ENCODE results near the gene FAAP24.
"Not testable (repeated sequence)": the region's sequence is repeated elsewhere in the genome, so short reads cannot be mapped to it uniquely, and the experiment has no call there.

FAAP24 gene

DNA sequence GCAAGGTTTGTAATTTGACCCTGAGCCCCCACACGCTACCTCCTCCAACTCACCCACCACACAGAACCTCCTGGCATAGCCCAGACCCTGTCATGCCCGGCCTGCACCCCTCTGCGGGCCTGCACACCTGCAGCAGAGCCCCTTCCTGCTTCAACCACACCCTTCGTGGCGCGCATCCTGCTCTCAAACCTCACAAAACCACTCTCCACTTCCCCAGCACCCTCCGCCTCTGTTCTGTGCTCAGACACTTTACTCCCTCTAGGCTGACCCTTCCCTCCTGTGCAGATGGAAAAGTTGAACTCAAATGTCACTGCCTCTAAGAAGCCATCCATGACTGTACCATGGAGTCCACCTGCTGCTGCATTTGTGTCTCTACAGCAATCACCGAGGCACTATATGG, 28.5 kb downstream of the FAAP24 start:
- H3K4me3 ChIP-seq (ENCODE audit: control insufficient read depth, low read depth, low read length): no peak overlapping the region
- TF ChIP-seq, protein P1, sequence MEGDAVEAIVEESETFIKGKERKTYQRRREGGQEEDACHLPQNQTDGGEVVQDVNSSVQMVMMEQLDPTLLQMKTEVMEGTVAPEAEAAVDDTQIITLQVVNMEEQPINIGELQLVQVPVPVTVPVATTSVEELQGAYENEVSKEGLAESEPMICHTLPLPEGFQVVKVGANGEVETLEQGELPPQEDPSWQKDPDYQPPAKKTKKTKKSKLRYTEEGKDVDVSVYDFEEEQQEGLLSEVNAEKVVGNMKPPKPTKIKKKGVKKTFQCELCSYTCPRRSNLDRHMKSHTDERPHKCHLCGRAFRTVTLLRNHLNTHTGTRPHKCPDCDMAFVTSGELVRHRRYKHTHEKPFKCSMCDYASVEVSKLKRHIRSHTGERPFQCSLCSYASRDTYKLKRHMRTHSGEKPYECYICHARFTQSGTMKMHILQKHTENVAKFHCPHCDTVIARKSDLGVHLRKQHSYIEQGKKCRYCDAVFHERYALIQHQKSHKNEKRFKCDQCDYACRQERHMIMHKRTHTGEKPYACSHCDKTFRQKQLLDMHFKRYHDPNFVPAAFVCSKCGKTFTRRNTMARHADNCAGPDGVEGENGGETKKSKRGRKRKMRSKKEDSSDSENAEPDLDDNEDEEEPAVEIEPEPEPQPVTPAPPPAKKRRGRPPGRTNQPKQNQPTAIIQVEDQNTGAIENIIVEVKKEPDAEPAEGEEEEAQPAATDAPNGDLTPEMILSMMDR (conservative IDR thresholded peaks at IDR 0.05; ENCODE audit: control insufficient read depth, insufficient read depth, low read depth, low read length): no peak
- DNase-seq (ENCODE audit: low read depth): no peak

DNA sequence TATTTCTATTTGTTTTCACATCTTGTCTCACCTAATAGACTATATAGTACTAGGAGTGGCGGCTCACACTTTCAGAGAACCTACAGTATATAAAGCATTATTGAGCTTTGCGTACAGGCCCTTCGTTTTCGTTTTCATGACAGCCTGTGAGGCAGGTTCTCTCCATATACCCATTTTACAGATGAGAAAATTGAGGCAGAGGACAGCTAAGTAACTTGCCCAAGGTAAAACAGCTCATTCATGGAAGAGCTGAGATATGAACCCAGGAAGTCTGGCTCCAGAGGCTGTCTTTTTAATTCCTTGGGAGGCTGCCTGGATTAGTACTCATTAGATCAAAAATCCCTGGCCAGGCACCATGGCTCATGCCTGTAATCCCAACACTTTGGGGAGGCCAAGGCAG, 28.9 kb downstream of the FAAP24 start:
- no peak overlapping the region for H3K4me3 ChIP-seq (ENCODE audit: control insufficient read depth, low read depth, low read length)
- TF ChIP-seq, protein P1 (conservative IDR thresholded peaks at IDR 0.05; ENCODE audit: control insufficient read depth, insufficient read depth, low read depth, low read length): no peak
- DNase-seq (ENCODE audit: low read depth): no peak

DNA sequence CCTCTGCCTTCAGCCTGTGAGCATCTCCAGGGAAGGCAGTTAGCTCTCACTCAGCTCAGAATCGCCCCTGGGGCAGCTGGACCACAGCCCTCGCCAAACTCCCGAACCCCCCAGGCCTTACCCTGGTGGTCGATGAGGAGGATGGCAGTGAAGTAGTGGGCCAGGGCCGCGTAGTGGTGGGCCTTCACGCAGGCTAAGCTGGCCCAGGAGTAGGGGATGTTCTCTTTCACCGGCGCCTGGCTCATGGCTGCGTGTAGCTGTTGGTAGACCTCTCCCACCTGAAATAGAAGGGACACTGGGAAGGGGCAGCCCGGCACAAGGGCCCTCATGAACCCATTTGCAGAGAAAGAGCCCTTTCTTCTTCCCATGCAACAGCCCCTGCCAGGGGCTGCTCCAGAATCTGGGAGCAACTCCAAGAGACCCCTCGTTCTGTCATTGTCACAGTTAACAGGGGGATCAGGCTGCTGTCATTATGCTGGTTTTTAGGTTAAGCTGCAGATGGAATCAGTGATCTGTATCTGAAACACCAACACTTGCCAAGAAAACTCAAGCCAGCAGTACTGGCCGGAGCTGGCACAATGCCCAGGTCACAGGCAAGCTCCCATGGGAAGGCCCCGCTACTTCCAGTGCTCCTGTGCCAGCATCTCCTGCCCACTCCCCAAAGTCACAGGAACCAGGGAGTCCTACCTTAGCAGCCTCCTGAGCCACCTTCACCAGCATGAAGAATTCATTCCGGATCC, 30.3 kb downstream of the FAAP24 start:
- not testable (repeated sequence) for H3K4me3 ChIP-seq (ENCODE audit: control insufficient read depth, low read depth, low read length); DNase-seq (ENCODE audit: low read depth)

DNA sequence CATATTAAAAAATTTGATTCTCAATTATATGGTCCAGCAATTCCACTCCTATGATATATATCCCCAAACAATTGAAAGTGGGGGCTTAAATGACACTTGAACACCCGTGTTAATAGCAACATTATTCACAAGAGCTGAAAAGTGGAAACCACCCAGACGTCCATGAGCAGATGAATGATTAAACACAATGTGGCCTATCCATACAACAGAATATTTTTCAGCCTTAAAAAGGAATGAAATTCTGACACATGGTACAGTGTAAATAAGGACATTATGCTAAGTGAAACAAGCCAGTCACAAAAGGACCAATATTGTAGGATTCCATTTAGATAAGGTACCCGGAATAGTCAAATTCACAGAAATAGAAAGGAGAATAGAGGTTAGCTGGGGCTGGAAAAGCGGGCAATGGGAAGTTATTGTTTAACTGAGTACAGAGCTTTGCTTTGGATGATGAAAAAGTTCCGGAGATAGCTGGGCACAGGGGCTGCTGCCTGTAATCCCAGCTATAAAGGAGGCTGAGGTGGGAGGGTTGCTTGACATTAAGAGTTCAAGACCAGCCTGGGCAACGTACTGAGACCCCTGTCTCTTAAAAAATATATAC, 31.5 kb downstream of the FAAP24 start:
- DNase-seq (ENCODE audit: low read depth); H3K4me3 ChIP-seq (ENCODE audit: control insufficient read depth, low read depth, low read length): not testable (repeated sequence)

DNA sequence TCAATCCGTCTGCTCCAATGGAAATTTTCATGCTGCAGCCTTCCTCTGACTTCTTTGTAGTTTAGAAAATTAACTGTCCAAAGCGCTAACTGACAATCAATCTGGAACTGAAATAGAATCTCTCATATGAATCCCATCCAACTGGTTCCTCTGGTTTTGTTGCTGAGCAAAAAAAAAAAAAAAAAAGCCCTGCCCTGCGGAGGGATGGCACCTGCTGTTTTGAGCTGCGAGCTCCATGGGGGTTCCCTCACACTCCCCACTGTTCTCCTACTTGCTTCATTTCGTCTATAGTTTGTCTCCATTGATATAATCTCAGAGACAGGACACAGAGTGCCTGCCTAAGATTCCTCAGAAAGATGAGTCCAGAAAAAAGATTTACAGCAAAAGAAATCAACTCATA, 33.4 kb downstream of the FAAP24 start:
- TF ChIP-seq, protein P1 (conservative IDR thresholded peaks at IDR 0.05; ENCODE audit: control insufficient read depth, insufficient read depth, low read depth, low read length): no peak
- H3K4me3 ChIP-seq (ENCODE audit: control insufficient read depth, low read depth, low read length): no peak overlapping the region

DNA sequence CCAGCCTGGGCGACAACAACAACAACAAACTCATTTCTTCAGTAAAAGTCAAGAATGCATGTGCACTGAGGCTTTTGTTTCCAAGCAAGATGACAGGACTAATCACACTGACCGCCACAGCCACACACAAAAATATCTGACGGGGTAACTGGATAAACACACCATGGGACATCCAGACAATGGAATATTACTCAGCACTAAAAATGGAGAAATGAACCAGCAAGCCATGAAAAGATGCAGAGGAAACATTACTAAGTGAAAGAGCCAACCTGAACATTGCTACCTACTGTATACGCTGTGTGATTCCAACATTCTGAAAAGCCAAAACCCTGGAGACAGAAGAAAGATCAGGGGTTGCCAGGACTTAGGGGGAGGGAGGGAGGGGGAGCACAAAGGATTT, 36.7 kb downstream of the FAAP24 start:
- no peak for DNase-seq (ENCODE audit: low read depth)
- H3K4me3 ChIP-seq (ENCODE audit: control insufficient read depth, low read depth, low read length): no peak overlapping the region
- TF ChIP-seq, protein P1 (conservative IDR thresholded peaks at IDR 0.05; ENCODE audit: control insufficient read depth, insufficient read depth, low read depth, low read length): no peak

More for the DNA sequence above, 33.4 kb downstream of the FAAP24 start:
- DNase-seq (ENCODE audit: low read depth): no peak

DNA sequence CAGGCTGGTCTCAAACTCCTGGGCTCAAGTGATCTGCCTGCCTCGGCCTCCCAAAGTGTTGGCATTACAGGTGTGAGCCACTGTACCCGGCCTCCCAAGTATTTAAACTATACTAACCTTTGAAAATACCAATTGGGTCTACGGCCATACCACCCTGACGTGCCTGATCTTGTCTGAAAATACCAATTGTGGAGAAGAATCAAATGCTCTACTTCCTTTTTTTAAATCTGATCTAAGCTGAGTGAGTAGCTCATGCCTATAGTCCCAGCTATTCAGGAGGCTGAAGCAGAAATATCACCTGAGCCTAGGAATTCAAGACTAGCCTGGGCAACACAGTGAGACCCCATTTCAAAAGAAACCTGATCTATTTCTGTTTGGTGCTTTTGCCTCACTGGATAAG, 38.8 kb downstream of the FAAP24 start:
- not testable (repeated sequence) for DNase-seq (ENCODE audit: low read depth); H3K4me3 ChIP-seq (ENCODE audit: control insufficient read depth, low read depth, low read length)

DNA sequence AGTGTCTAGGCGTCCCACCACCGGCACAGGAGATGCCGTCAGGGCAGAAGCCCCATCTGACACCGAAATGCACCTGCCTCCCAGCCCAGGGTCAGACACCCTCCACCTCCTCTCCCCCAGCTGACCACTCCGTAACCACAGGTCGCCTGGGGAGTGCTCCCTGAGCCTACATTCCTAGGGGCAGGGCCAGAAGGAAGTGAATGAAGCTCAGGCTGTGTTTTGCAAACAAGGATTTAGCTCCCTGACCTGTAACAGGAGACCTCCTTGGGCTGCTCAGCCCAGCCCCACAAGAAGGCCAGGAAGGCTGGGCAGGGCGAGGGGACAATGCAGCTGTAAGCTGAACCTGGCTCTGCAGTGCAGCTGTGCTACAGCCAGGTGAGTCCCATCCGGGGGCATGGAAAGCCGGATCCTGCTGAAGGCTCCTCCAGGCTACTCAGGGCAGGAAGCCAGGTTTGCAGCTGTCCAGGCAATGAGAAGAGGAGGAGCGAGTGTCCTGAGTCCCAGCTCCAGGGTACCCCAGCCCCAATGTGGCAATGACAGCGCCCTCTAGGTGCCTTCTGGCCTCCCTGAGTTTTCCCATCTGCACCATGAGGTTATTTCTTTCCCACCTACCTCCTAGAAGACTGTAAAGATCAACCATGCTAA, 50.6 kb downstream of the FAAP24 start:
- DNase-seq (ENCODE audit: low read depth): no peak
- H3K4me3 ChIP-seq (ENCODE audit: control insufficient read depth, low read depth, low read length): no peak overlapping the region
- TF ChIP-seq, protein P1 (conservative IDR thresholded peaks at IDR 0.05; ENCODE audit: control insufficient read depth, insufficient read depth, low read depth, low read length): no peak

All from fibroblast of mammary gland (primary cell).